ENCODE results near the gene SUN5. TPM values are rescaled to one million over a fixed set of nuclear protein-coding genes. Genes with fewer than 3 reads are reported as not detected.

Gene SUN5
- total RNA-seq, 2 donors from 2014 or later: not detected

GRCh38 chr20:32934580-32934979, 69.7 kb downstream of the SUN5 start:
- H3K4me3 ChIP-seq (ENCODE audit: low read length): no peak overlapping the region
- Mint-ChIP-seq H3K9me3 (peaks cover 5% of the 10 kb centered on the region), H3K36me3 (ENCODE audit: low read depth) (no peaks in the 10 kb centered on the region), H3K4me3 (no peak overlapping the region), H3K27ac (no peak overlapping the region), H3K4me1 (peaks cover 10% of the 10 kb centered on the region), H3K27me3 (ENCODE audit: insufficient read depth) (peaks cover 3% of the 10 kb centered on the region)
- H3K9ac ChIP-seq (ENCODE audit: extremely low read depth, low read length, poor library complexity, severe bottlenecking): no peak overlapping the region
- no peaks in the 10 kb centered on the region for H3K27me3 ChIP-seq (ENCODE audit: control insufficient read depth, insufficient read depth, low read length, poor library complexity, severe bottlenecking)
- 75 to 85% methylated on average over 2 to 4 of the region's 4 CpGs for WGBS, 2 experiments (ENCODE audit: insufficient coverage in 1 of 2, insufficient read length in 1 of 2)
- peaks cover 9% of the 10 kb centered on the region for H3K9me3 ChIP-seq (ENCODE audit: control insufficient read depth, low read length)
- DNase-seq: no peak
- H3K27ac ChIP-seq (ENCODE audit: low read depth, low read length): no peak overlapping the region
- TF ChIP-seq CTCF (conservative IDR thresholded peaks at IDR 0.05): no peak
- H3K36me3 ChIP-seq (ENCODE audit: control insufficient read depth, insufficient read depth, low read length): no peaks in the 10 kb centered on the region
- H3K4me1 ChIP-seq (ENCODE audit: control insufficient read depth, insufficient read depth, low read length): no peaks in the 10 kb centered on the region

Other genes with a start within 250 kb of the SUN5 start
- 100 to 1,000 TPM in 1 of 2 donors, 10 to 100 TPM in 1; 82.1 to 283 TPM for gene DNMT3B, start 242.0 kb downstream of the SUN5 start, total RNA-seq
- gene MAPRE1, start 184.5 kb downstream of the SUN5 start, total RNA-seq: 100 to 1,000 TPM; 180 to 265 TPM
- gene EFCAB8, start 145.5 kb downstream of the SUN5 start, total RNA-seq: 1 to 10 TPM in 1 of 2 donors, under 1 TPM in 1; 0.44 to 1.0 TPM
- gene BPIFB2, start 3.3 kb upstream of the SUN5 start, total RNA-seq: not detected
- not detected for gene BPIFB6, start 27.2 kb upstream of the SUN5 start, total RNA-seq
- not detected for gene BPIFB3, start 49.5 kb upstream of the SUN5 start, total RNA-seq
- under 1 TPM in 1 of 2 donors, not detected in 1; 0.22 TPM for gene BPIFB4, start 75.2 kb upstream of the SUN5 start, total RNA-seq
- gene BPIFA2, start 163.7 kb upstream of the SUN5 start, total RNA-seq: not detected
- not detected for gene BPIFA3, start 212.9 kb upstream of the SUN5 start, total RNA-seq
- gene BPIFA1, start 231.6 kb upstream of the SUN5 start, total RNA-seq: 1 to 10 TPM in 1 of 2 donors, not detected in 1; 1.4 TPM